Sigmoid colon (tissue), 7 donors: ENCODE data around the gene ITGA1. TPM values are rescaled to one million over a fixed set of nuclear protein-coding genes. Genes with fewer than 3 reads are reported as not detected.
"Not testable (repeated sequence)": the region's sequence is repeated elsewhere in the genome, so short reads cannot be mapped to it uniquely, and the experiment has no call there.

Experiments
- DNase-seq: peaks from one replicate; pipeline ENCODE4 v3.0.0-alpha.2; 2019
- H3K27ac ChIP-seq, 4 donors: fragments of 200-600 bp; sonication (generic); one replicate each; pipeline ENCODE4 v1.5.1; 2016 to 2019; ENCODE audit warnings: mild to moderate bottlenecking in 1 of 4
- H3K27me3 ChIP-seq, 3 donors: fragments of 200-600 bp; sonication (generic); one replicate each; pipeline ENCODE4 v1.5.1; 2019; ENCODE audit warnings: mild to moderate bottlenecking in 1 of 3
- H3K36me3 ChIP-seq, 4 donors: fragments of 200-600 bp; sonication (generic); one replicate each; pipeline ENCODE4 v1.5.1; 2016 to 2019
- H3K4me1 ChIP-seq, 4 donors: fragments of 200-600 bp; sonication (generic); one replicate each; pipeline ENCODE4 v1.5.1; 2017 to 2019
- H3K4me3 ChIP-seq, 4 donors: fragments of 200-600 bp; sonication (generic); one replicate each; pipeline ENCODE4 v1.5.1; 2017 to 2019; ENCODE audit warnings: mild to moderate bottlenecking in 2 of 4, moderate library complexity in 1 of 4
- H3K9me3 ChIP-seq, 4 donors: fragments of 200-600 bp in 3 of 4; sonication (generic) in 3 of 4; one replicate each; pipeline versions ENCODE4 v1.5.1 to v1.6.1; 2013 to 2019
- EP300 ChIP-seq, 4 donors: sonication (generic); formaldehyde crosslinking; IDR thresholded peaks; one replicate each; pipeline ENCODE4 v1.6.1; 2017; ENCODE audit warnings: antibody characterized with exemption in 4 of 4
- POLR2A ChIP-seq, 2 donors: fragments of 450-650 bp; IDR thresholded peaks; one replicate each; pipeline ENCODE4 v1.6.1; 2016; ENCODE audit warnings: antibody characterized with exemption in 2 of 2, mild to moderate bottlenecking in 2 of 2, moderate library complexity in 2 of 2
- POLR2AphosphoS5 ChIP-seq, 4 donors: sonication (generic); formaldehyde crosslinking; IDR thresholded peaks; one replicate each; pipeline ENCODE4 v1.6.1; 2017; ENCODE audit warnings: antibody characterized with exemption in 4 of 4
- WGBS, 2 donors: extraction: QIAGEN DNeasy Blood & Tissue Kit; methylation state at CpG; one replicate each; pipeline ENCODE4 v1.1.7; 2013; 5-methylcytosine and 5-hydroxymethylcytosine counted together
- intact Hi-C: fragments of 100-400 bp; cut with DNase I; formaldehyde crosslinking; loops from one replicate; pipeline ENCODE4 v1.15.1; 2023
- polyA plus RNA-seq, 3 donors: library from polyadenylated mRNA; stranded (reverse); fragments of 200-250 nt; gene quantifications; one replicate each; pipeline ENCODE4 v1.2.3, GENCODE V29; 2013
- total RNA-seq, 4 donors: library from RNA; depleted of rRNA; stranded (reverse); fragments of >200 nt; gene quantifications; one replicate each; pipeline ENCODE4 v1.1.0, GENCODE V29; 2016
- TF ChIP-seq, protein P1 (sequence below), 4 experiments: fragments of 450-650 bp in 3 of 4; fragments of 200-600 bp in 1 of 4; IDR thresholded peaks; one replicate each; pipeline ENCODE4 v1.5.1; 2016 to 2019; ENCODE audit warnings: antibody characterized with exemption in 4 of 4, mild to moderate bottlenecking in 3 of 4, moderate library complexity in 2 of 4
- donor health status: healthy with polysubstance abuse.
- donor health status: Bipolar disorder and iron deficiency.
- donor health status: healthy.

Gene ITGA1
- total and polyA plus RNA-seq, 7 donors: 1.8 to 511 (median 162) TPM

GRCh38 chr5:52811067-52811749, 23.5 kb downstream of the ITGA1 start:
- Histone ChIP-seq H3K4me3 (no peak overlapping the region), H3K27me3 (no peaks in the 10 kb centered on the region), H3K27ac (peak overlapping the region; percentile 71 to 97 (median 94)), H3K9me3 (no peaks in the 10 kb centered on the region), H3K36me3 (no peaks in the 10 kb centered on the region), H3K4me1 (peaks cover 0 to 100% (median 90%) of the 10 kb centered on the region in 4 donors)
- TF ChIP-seq POLR2A (IDR thresholded peaks at IDR 0.05) (no peak), POLR2AphosphoS5 (IDR thresholded peaks at IDR 0.05) (peak in 3 of 4 donors; percentile 17 to 39 (median 27))
- WGBS, 2 donors: 74 to 86% methylated on average over 3 of the region's 3 CpGs
- DNase-seq: peak; percentile 64
- intact Hi-C loops: no loop called here

DNA sequence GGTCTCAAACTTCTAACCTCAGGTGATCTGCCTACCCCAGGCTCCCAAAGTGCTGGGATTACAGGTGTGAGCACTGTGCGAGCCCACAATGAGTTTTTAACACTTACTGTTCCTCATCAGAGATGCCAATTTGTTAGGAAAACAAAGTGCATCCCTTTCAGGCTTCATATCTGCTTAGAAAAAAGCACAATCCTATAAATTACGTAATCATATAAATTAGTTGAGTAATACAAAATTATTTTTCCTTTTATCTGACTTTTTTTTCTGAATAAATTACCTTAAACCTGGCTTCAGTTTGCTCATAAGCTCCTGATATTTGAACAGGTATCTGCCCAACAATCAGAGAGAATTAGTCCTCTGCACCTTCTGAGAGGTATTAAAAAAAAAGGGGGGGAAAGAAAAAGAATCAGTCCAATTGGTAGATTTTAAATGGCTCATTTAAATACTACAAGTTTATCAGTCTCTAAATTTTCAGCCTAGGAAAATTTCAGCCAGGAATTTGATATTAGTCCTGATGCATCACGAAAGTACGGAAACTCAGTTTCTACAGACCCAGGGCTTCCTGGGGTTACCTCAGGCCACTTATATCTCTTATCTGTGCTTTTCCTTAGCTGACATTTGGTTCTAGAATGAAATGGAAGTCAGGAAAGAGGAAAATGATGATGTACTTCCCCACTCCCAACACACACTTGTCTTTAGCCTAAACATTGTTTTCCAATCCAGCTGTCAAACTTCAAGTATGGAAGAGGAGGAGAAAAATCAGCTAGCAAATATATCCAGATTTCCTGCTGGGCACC, 26.8 kb downstream of the ITGA1 start:
- Histone ChIP-seq H3K27ac (peak overlapping the region; percentile 19 to 97 (median 76)), H3K27me3 (no peaks in the 10 kb centered on the region), H3K9me3 (no peaks in the 10 kb centered on the region), H3K4me3 (no peak overlapping the region), H3K4me1 (peaks cover 0 to 93% (median 82%) of the 10 kb centered on the region in 4 donors), H3K36me3 (no peaks in the 10 kb centered on the region)
- DNase-seq: no peak
- intact Hi-C loops: no loop called here
- no peak for TF ChIP-seq POLR2AphosphoS5 (IDR thresholded peaks at IDR 0.05)
- TF ChIP-seq, protein P1, sequence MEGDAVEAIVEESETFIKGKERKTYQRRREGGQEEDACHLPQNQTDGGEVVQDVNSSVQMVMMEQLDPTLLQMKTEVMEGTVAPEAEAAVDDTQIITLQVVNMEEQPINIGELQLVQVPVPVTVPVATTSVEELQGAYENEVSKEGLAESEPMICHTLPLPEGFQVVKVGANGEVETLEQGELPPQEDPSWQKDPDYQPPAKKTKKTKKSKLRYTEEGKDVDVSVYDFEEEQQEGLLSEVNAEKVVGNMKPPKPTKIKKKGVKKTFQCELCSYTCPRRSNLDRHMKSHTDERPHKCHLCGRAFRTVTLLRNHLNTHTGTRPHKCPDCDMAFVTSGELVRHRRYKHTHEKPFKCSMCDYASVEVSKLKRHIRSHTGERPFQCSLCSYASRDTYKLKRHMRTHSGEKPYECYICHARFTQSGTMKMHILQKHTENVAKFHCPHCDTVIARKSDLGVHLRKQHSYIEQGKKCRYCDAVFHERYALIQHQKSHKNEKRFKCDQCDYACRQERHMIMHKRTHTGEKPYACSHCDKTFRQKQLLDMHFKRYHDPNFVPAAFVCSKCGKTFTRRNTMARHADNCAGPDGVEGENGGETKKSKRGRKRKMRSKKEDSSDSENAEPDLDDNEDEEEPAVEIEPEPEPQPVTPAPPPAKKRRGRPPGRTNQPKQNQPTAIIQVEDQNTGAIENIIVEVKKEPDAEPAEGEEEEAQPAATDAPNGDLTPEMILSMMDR (IDR thresholded peaks at IDR 0.05): no peak
- TF ChIP-seq EP300 (IDR thresholded peaks at IDR 0.05): no peak
- no peak for TF ChIP-seq POLR2A (IDR thresholded peaks at IDR 0.05)
- WGBS, 2 donors: 69% methylated on average over 4 of the region's 4 CpGs

GRCh38 chr5:52817818-52818217, 30.1 kb downstream of the ITGA1 start:
- intact Hi-C loops: no loop called here
- TF ChIP-seq POLR2AphosphoS5 (IDR thresholded peaks at IDR 0.05) (no peak), EP300 (IDR thresholded peaks at IDR 0.05) (no peak), POLR2A (IDR thresholded peaks at IDR 0.05) (no peak)
- TF ChIP-seq, protein P1 (IDR thresholded peaks at IDR 0.05): no peak
- DNase-seq: no peak

GRCh38 chr5:52818360-52818759, 30.6 kb downstream of the ITGA1 start:
- Histone ChIP-seq H3K36me3 (no peaks in the 10 kb centered on the region), H3K27me3 (no peaks in the 10 kb centered on the region), H3K9me3 (no peaks in the 10 kb centered on the region), H3K4me1 (peaks cover 0 to 79% (median 70%) of the 10 kb centered on the region in 4 donors), H3K4me3 (no peak overlapping the region), H3K27ac (peak overlapping the region in 2 of 4 donors; percentile 20 to 52)
- 91 to 94% methylated on average over 1 of the region's 1 CpG for WGBS, 2 donors
- intact Hi-C loops: no loop called here
- no peak for TF ChIP-seq POLR2A (IDR thresholded peaks at IDR 0.05)
- TF ChIP-seq, protein P1 (IDR thresholded peaks at IDR 0.05): no peak
- TF ChIP-seq POLR2AphosphoS5 (IDR thresholded peaks at IDR 0.05): no peak
- TF ChIP-seq EP300 (IDR thresholded peaks at IDR 0.05): no peak
- DNase-seq: no peak

More at GRCh38 chr5:52817818-52818217, 30.1 kb downstream of the ITGA1 start:
- Histone ChIP-seq H3K9me3 (no peaks in the 10 kb centered on the region), H3K27me3 (no peaks in the 10 kb centered on the region), H3K4me1 (peaks cover 0 to 79% (median 70%) of the 10 kb centered on the region in 4 donors), H3K4me3 (no peak overlapping the region), H3K36me3 (no peaks in the 10 kb centered on the region), H3K27ac (peak overlapping the region in 2 of 4 donors; percentile 20 to 52)
- 20 to 57% methylated on average over 1 of the region's 1 CpG for WGBS, 2 donors

GRCh38 chr5:52818807-52819206, 31.1 kb downstream of the ITGA1 start:
- H3K4me1 ChIP-seq: peaks cover 0 to 79% (median 69%) of the 10 kb centered on the region in 4 donors
- 73 to 84% methylated on average over 3 of the region's 3 CpGs for WGBS, 2 donors
- H3K36me3 ChIP-seq, H3K9me3 ChIP-seq, H3K4me3 ChIP-seq, DNase-seq, intact Hi-C loops, H3K27me3 ChIP-seq: not testable (repeated sequence)
- peak overlapping the region in 2 of 4 donors; percentile 20 to 52 for H3K27ac ChIP-seq
